ENCODE measurements around the gene FEM1C. TPM values are rescaled to one million over a fixed set of nuclear protein-coding genes. Genes with fewer than 3 reads are reported as not detected.

The FEM1C gene
- total and polyA plus RNA-seq, 2 of the 4 experiments (the other 2 are of a cell fraction), result 6.3 to 21.5 TPM

DNA sequence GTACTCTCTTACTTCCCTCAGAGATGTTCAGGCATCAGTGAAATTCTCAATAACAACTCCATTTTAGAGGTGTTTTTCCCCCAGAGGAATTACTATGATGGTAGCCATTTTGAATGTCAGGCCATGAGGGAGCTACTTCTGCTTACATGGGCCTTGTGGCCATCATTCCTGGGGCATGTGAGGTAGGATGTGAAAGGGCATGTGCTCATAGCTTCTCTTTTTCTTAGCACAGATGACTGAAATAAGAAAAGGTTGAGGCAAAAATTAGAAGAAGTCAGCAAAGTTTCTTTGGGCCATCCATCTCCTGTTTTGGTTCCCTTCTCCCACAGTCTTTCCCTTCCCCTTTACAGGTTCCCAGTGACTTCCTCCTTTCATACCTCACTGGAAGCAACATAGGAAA is 68.8 kb downstream of the FEM1C start:
- ChIA-PET POLR2A (ENCODE audit: unreplicated experiment) (no interaction called here), CTCF (no interaction called here)
- no peak overlapping the region for H3K4me2 ChIP-seq (ENCODE audit: low read depth, low read length)
- H3K18ac ChIP-seq (ENCODE audit: low read depth, low read length), result no peak overlapping the region
- no peak overlapping the region for H3K9ac ChIP-seq (ENCODE audit: low read depth, low read length)
- H4K5ac ChIP-seq (ENCODE audit: low read depth, low read length), result no peak overlapping the region
- intact Hi-C loops (cut with micrococcal nuclease), result no loop called here
- no peaks in the 10 kb centered on the region for H3K27me3 ChIP-seq (ENCODE audit: control insufficient read depth, insufficient read depth, low read length)
- no peak overlapping the region for H3K14ac ChIP-seq (replicated peaks; ENCODE audit: low read depth, low read length)
- H4K91ac ChIP-seq (ENCODE audit: insufficient read depth, low read depth, low read length), result no peak overlapping the region
- no peak overlapping the region for H2BK5ac ChIP-seq (ENCODE audit: low read depth, low read length, poor library complexity, severe bottlenecking)
- H2BK15ac ChIP-seq (ENCODE audit: low read depth, low read length), result no peak overlapping the region
- H3K4me1 ChIP-seq (ENCODE audit: control insufficient read depth, insufficient read depth, low read length), result peaks cover 2% of the 10 kb centered on the region; the same call in 1 of the 2 replicates
- H2BK120ac ChIP-seq (ENCODE audit: low read depth, low read length), result no peak overlapping the region
- peak overlapping the region; percentile 27 for H2AFZ ChIP-seq (replicated peaks; ENCODE audit: low read length, poor library complexity)
- H3K56ac ChIP-seq (ENCODE audit: extremely low read depth, insufficient read depth, low read length), result no peak overlapping the region
- TF ChIP-seq, protein P1, sequence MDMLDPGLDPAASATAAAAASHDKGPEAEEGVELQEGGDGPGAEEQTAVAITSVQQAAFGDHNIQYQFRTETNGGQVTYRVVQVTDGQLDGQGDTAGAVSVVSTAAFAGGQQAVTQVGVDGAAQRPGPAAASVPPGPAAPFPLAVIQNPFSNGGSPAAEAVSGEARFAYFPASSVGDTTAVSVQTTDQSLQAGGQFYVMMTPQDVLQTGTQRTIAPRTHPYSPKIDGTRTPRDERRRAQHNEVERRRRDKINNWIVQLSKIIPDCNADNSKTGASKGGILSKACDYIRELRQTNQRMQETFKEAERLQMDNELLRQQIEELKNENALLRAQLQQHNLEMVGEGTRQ (IDR thresholded peaks at IDR 0.05; ENCODE audit: low read depth, low read length), result no peak
- TF ChIP-seq RFX5 (IDR thresholded peaks at IDR 0.05; ENCODE audit: low read depth, low read length) (no peak), SMC3 (IDR thresholded peaks at IDR 0.05; ENCODE audit: low read depth, low read length) (no peak), RCOR1 (IDR thresholded peaks at IDR 0.05; ENCODE audit: insufficient replicate concordance, low read length) (no peak), CHD1 (IDR thresholded peaks at IDR 0.05; ENCODE audit: low read depth, low read length) (no peak), MXI1 (IDR thresholded peaks at IDR 0.05; ENCODE audit: borderline replicate concordance, low read depth, low read length) (no peak), MAFK (IDR thresholded peaks at IDR 0.05; ENCODE audit: low read depth, low read length) (no peak), CEBPB (IDR thresholded peaks at IDR 0.05; ENCODE audit: low read depth, low read length) (no peak), BHLHE40 (IDR thresholded peaks at IDR 0.05; ENCODE audit: low read depth, low read length) (no peak), NFE2L2 (IDR thresholded peaks at IDR 0.05; ENCODE audit: low read depth, low read length) (no peak), RAD21 (IDR thresholded peaks at IDR 0.05; ENCODE audit: low read length) (no peak), POLR2A (IDR thresholded peaks at IDR 0.05; ENCODE audit: low read depth, low read length) (no peak), FOS (IDR thresholded peaks at IDR 0.05; ENCODE audit: low read depth, low read length) (no peak), MAZ (IDR thresholded peaks at IDR 0.05; ENCODE audit: borderline replicate concordance, low read depth, low read length) (no peak)
- TF ChIP-seq, protein P2, sequence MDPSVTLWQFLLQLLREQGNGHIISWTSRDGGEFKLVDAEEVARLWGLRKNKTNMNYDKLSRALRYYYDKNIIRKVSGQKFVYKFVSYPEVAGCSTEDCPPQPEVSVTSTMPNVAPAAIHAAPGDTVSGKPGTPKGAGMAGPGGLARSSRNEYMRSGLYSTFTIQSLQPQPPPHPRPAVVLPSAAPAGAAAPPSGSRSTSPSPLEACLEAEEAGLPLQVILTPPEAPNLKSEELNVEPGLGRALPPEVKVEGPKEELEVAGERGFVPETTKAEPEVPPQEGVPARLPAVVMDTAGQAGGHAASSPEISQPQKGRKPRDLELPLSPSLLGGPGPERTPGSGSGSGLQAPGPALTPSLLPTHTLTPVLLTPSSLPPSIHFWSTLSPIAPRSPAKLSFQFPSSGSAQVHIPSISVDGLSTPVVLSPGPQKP (IDR thresholded peaks at IDR 0.05; ENCODE audit: borderline replicate concordance, low read depth, low read length), result no peak
- TF ChIP-seq, protein P3, sequence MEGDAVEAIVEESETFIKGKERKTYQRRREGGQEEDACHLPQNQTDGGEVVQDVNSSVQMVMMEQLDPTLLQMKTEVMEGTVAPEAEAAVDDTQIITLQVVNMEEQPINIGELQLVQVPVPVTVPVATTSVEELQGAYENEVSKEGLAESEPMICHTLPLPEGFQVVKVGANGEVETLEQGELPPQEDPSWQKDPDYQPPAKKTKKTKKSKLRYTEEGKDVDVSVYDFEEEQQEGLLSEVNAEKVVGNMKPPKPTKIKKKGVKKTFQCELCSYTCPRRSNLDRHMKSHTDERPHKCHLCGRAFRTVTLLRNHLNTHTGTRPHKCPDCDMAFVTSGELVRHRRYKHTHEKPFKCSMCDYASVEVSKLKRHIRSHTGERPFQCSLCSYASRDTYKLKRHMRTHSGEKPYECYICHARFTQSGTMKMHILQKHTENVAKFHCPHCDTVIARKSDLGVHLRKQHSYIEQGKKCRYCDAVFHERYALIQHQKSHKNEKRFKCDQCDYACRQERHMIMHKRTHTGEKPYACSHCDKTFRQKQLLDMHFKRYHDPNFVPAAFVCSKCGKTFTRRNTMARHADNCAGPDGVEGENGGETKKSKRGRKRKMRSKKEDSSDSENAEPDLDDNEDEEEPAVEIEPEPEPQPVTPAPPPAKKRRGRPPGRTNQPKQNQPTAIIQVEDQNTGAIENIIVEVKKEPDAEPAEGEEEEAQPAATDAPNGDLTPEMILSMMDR (conservative IDR thresholded peaks at IDR 0.05; ENCODE audit: low read depth, low read length), result no peak
- H3K4me3 ChIP-seq (ENCODE audit: insufficient read depth, low read depth, low read length), result no peak overlapping the region
- no peaks in the 10 kb centered on the region for H3K36me3 ChIP-seq (ENCODE audit: control insufficient read depth, insufficient read depth, low read length)
- no peaks in the 10 kb centered on the region for H3K9me3 ChIP-seq (ENCODE audit: control insufficient read depth, insufficient read depth, low read length)
- H4K20me1 ChIP-seq (ENCODE audit: insufficient read depth, low read length), result no peaks in the 10 kb centered on the region
- H2AK5ac ChIP-seq (ENCODE audit: low read depth, low read length), result no peak overlapping the region
- BruUV-seq (replicated peaks), result no TSS peak
- no peak for ATAC-seq (ENCODE audit: low read depth)
- no peak for DNase-seq
- in situ Hi-C loops (cut with MboI; ENCODE audit: low sequenced_read_pairs), result no loop called here
- no peak overlapping the region for H3K23ac ChIP-seq (ENCODE audit: low read depth, low read length)
- H3K27ac ChIP-seq (ENCODE audit: insufficient read depth, low read length), result no peak overlapping the region
- H3K9me1 ChIP-seq (ENCODE audit: insufficient read depth, low read length), result no peaks in the 10 kb centered on the region
- dilution Hi-C loops (cut with HindIII; ENCODE audit: low sequenced_read_pairs, unreplicated experiment), result no loop called here
- no peak overlapping the region for H4K8ac ChIP-seq (ENCODE audit: low read depth in 2 of 2, low read length in 2 of 2)
- no peak overlapping the region for H3K4ac ChIP-seq (ENCODE audit: low read depth, low read length)
- no peak overlapping the region for H2AK9ac ChIP-seq (replicated peaks; ENCODE audit: low read depth, low read length, poor library complexity)
- H3K79me1 ChIP-seq (ENCODE audit: low read depth in 1 of 2, low read length in 2 of 2), result no peaks in the 10 kb centered on the region
- H2BK20ac ChIP-seq (ENCODE audit: low read depth, low read length), result no peak overlapping the region
